Subcutaneous abdominal adipose tissue (tissue), 5 donors: ENCODE measurements around the gene FOXO3.

Source experiments
- H3K27ac ChIP-seq: one replicate; pipeline ENCODE4 v1.7.0; 2013; ENCODE audit warnings: low read depth, mild to moderate bottlenecking, inconsistent platforms, low read length, moderate library complexity
- H3K27me3 ChIP-seq, 5 donors: one replicate each; pipeline ENCODE4 v1.7.0; 2013; ENCODE audit warnings: low read length in 5 of 5, inconsistent platforms in 1 of 5; ENCODE audit not compliant: control insufficient read depth in 5 of 5, insufficient read depth in 4 of 5
- H3K36me3 ChIP-seq, 5 donors: one replicate each; pipeline ENCODE4 v1.7.0; 2013; ENCODE audit warnings: low read length in 5 of 5; ENCODE audit not compliant: control insufficient read depth in 5 of 5, insufficient read depth in 5 of 5
- H3K4me1 ChIP-seq, 5 donors: one replicate each; pipeline ENCODE4 v1.7.0; 2013; ENCODE audit warnings: low read length in 5 of 5, mild to moderate bottlenecking in 3 of 5, moderate library complexity in 1 of 5; ENCODE audit not compliant: control insufficient read depth in 5 of 5, insufficient read depth in 5 of 5
- H3K4me3 ChIP-seq, 5 donors: one replicate each; pipeline ENCODE4 v1.7.0; 2013; ENCODE audit warnings: low read length in 5 of 5, low read depth in 1 of 5
- H3K9ac ChIP-seq, 5 donors: one replicate each; pipeline ENCODE4 v1.7.0; 2013; ENCODE audit warnings: low read length in 5 of 5, mild to moderate bottlenecking in 4 of 5, moderate library complexity in 3 of 5
- H3K9me3 ChIP-seq, 5 donors: one replicate each; pipeline ENCODE4 v1.7.0; 2013; ENCODE audit warnings: low read length in 5 of 5; ENCODE audit not compliant: control insufficient read depth in 5 of 5
- donor health status: healthy.
- donor health status: healthy.
- donor health status: healthy.
- donor health status: healthy.
- donor health status: healthy.

Gene FOXO3

DNA sequence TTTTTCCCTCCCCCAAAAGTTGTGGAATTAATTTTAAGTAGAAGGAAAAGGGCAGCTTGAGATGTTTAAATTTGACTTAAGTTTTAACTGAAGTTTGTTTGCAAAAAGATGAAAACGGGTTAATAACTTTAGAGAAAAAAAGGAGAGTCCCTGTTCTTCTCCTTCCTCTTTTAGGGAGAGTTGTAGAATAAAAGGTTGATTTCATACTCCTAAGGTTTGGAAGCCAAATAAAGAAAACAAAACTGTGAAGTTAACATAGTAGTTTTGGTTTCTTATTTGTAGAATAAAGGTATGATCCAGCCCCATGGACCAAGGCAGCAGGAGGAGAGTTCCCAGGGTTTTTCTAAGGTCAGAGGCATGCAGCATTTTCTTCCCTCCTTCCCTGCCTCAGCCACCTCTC, 33.4 kb downstream of the FOXO3 start:
- H3K27me3 ChIP-seq = no peaks in the 10 kb centered on the region
- no peaks in the 10 kb centered on the region for H3K9me3 ChIP-seq
- H3K4me3 ChIP-seq = no peak overlapping the region
- no peak overlapping the region for H3K9ac ChIP-seq
- H3K4me1 ChIP-seq = peaks cover 21 to 84% (median 77%) of the 10 kb centered on the region in 5 donors
- peak overlapping the region; percentile 10 for H3K27ac ChIP-seq
- H3K36me3 ChIP-seq = no peaks in the 10 kb centered on the region

DNA sequence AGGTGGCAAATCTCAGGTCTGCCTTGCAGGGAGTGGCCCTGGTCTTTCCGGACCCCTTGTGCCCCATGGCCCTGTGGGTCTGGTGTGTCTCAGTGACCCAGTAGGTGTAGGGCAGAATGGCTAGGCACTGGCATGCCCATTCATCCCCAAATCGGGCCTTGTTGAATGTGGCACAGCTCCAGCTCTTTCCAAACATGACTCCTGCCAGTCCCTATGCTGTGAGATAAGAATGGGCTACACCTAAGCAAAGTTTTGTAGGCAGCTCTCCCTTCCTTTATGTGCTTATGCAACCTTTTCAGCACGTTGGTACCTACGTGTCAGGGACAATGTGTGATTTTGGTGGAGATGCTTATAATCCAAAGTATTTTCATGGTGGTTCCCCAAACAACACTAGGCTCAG, 33.9 kb downstream of the FOXO3 start:
- Histone ChIP-seq H3K27ac (no peak overlapping the region), H3K9ac (no peak overlapping the region), H3K9me3 (no peaks in the 10 kb centered on the region), H3K4me1 (peaks cover 18 to 82% (median 72%) of the 10 kb centered on the region in 5 donors), H3K36me3 (no peaks in the 10 kb centered on the region), H3K27me3 (no peaks in the 10 kb centered on the region), H3K4me3 (no peak overlapping the region)

DNA sequence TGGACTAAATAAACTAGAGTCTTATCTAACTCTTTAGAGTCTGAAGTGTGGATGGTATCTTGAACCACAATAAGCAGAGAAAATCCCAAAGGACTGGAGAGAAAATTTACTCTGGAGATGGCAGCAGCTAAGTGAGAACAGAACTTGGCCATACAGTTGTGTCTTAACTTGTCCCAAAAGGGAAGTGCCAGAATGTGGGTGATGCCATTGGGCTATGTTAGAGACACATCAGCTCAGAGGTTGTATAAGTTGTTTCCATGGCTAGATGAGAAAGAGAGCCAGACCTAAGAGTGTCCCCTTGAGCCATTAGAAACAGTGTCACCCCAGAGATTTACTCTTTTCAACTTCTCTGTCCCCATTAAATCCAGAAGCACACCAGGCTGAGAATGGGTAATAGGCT, 36.2 kb downstream of the FOXO3 start:
- H3K4me1 ChIP-seq = peaks cover 6 to 59% (median 49%) of the 10 kb centered on the region in 5 donors
- no peaks in the 10 kb centered on the region for H3K27me3 ChIP-seq
- peak overlapping the region; percentile 67 for H3K27ac ChIP-seq

DNA sequence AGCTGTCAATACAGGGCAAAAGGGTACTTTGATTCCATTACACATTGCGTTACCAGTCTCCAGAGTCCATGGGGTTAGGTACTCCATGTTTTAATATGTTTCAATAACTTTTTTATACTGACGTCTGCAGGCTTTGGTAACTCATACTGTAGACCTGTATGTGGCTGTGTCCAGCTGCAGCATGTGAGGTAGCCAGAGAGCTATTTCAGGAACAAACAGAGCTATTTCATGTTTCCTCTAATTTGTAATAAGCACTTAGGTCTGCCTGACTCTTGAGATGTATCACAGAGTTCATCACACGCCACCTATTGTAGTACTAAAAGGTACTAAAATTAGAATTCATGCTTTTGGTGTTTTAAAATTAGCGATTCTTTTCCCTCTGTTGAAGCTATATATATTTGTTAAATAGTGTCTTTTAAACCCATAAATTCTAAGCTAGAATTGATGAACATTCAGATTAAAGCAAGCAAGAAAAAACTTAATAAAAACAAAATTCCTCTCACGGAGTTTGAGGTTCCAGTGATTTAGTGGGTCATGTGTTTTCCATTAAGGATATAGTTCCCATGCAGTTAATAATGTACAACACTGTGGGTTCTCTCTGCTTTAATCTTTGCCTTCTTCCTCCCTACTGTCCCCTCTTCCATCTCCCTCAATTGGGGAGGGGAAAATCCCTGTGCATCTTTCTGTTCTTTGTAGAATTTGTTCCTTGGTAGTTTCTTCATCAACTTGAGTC, 37.0 kb downstream of the FOXO3 start:
- Histone ChIP-seq H3K4me1 (peaks cover 2 to 51% (median 41%) of the 10 kb centered on the region in 5 donors), H3K9me3 (no peaks in the 10 kb centered on the region), H3K36me3 (no peaks in the 10 kb centered on the region), H3K9ac (no peak overlapping the region), H3K27ac (peak overlapping the region; percentile 67), H3K4me3 (no peak overlapping the region), H3K27me3 (no peaks in the 10 kb centered on the region)

More for the DNA sequence above, 36.2 kb downstream of the FOXO3 start:
- no peak overlapping the region for H3K4me3 ChIP-seq
- H3K9me3 ChIP-seq = no peaks in the 10 kb centered on the region
- H3K9ac ChIP-seq = no peak overlapping the region
- H3K36me3 ChIP-seq = no peaks in the 10 kb centered on the region

DNA sequence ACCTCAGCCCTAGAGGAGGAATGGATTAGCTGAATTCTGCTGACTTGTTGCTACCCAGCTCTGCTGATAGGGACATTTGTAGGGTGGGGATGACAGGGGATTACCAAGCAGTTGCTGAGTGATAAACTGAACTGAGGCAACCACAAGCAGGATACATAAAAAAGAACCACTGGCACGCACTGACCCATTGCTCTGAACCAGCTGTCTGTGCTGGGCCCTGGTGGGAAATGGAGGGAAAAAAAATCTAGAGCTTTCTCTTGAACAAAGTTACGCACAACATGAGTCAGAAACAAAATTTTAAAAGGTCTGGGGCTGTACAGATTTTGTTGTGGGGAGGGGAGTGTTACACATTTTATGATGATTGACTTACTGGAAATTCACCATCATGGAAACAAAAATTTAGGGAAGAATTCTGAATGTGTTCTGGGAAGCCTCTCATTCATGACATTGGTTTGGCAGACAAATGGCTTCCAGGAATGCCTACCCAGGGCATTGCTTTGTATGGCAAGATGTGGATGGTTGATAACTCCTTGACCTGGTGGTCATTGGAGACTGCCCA, 37.7 kb downstream of the FOXO3 start:
- H3K9me3 ChIP-seq = no peaks in the 10 kb centered on the region
- peaks cover 2 to 44% (median 34%) of the 10 kb centered on the region in 5 donors for H3K4me1 ChIP-seq
- no peaks in the 10 kb centered on the region for H3K36me3 ChIP-seq
- no peak overlapping the region for H3K9ac ChIP-seq
- peak overlapping the region; percentile 67 for H3K27ac ChIP-seq
- H3K4me3 ChIP-seq = no peak overlapping the region
- H3K27me3 ChIP-seq = no peaks in the 10 kb centered on the region

DNA sequence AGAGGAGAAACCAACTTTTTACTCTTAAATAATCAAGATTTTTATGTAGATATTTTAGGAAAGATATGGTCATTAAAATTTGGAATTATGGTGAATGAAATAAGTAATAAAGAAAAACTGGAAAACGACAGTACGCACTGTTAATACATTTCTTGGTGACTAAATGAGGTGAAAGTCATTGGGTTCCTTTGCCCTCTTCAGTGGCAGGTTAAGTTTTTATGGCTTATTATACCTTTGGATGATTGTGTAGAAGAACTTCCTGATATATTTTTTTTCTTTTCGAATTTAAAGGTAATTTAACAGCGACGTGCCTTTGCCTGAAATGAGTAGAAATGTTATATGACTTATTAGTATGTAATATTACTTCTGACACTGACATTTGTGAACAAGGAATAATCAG, 43.4 kb downstream of the FOXO3 start:
- Histone ChIP-seq H3K27me3 (no peaks in the 10 kb centered on the region), H3K4me3 (no peak overlapping the region), H3K9ac (no peak overlapping the region), H3K9me3 (no peaks in the 10 kb centered on the region), H3K36me3 (no peaks in the 10 kb centered on the region), H3K27ac (no peak overlapping the region), H3K4me1 (peaks cover 0 to 34% (median 30%) of the 10 kb centered on the region in 5 donors)

DNA sequence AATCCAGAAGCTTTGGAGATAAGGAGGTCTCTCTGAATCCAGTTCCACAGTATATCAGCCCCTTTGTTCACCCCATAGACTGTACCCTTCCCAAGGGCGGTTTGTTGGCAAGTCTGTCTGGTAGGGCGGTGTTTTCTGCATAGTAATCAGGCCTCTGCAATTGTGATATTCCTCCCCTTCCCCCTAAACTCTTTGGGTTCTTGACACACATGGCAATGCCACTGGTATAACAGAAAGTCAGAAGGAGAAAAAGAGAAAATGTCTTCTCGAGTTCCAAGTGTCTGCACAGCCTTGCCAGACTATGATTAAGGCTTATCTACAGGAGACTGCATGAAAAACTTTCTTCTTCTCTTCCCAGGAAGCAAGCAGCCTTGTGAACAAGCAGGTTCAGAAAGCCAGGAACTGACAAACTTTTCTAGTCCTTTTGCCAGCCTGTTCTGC, 45.6 kb downstream of the FOXO3 start:
- no peaks in the 10 kb centered on the region for H3K9me3 ChIP-seq
- H3K9ac ChIP-seq = no peak overlapping the region
- no peak overlapping the region for H3K4me3 ChIP-seq
- H3K36me3 ChIP-seq = no peaks in the 10 kb centered on the region
- H3K27ac ChIP-seq = peak overlapping the region; percentile 20
- no peaks in the 10 kb centered on the region for H3K27me3 ChIP-seq
- H3K4me1 ChIP-seq = peaks cover 2 to 51% (median 50%) of the 10 kb centered on the region in 5 donors

DNA sequence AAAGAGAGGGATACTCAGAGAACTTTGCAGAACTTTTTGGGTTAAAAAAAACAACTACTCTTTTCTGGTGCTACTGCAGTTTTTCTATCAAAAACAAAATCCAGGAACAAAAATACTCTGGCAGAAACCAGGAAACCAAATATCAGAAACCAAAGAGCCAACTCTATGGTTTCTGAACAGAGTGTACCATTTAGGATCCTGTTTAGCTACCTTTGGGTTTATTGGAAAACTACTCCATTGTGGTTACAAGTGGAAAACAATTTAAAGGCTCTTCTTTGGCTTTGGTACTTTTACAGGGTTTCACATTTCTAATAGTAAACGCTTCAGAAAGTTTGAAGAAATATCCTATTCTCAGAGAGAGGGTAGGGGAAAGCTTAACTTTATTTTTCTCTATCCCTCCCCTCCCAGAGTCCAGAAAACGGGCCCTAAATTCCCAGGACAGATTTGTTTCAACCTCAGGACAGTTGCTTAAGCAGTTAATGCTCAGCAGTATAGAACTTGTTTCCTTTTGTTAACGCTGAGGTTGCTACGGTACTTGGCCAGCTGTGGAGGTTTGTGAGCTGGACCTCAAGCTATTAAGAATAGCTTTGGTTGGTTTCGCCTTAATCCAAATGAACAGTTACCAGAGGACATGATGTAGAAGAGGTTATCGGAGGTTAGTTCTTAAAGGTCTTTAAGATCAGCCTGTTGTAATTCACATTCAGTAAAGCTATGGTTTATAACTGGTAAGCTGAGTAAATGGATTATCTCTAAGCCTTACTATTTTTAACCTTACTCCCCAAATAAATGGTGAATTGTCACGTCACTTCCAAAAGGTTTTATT, 47.9 kb downstream of the FOXO3 start:
- Histone ChIP-seq H3K27me3 (no peaks in the 10 kb centered on the region), H3K36me3 (no peaks in the 10 kb centered on the region), H3K9ac (peak overlapping the region in 1 of 5 donors; percentile 26), H3K4me3 (no peak overlapping the region), H3K27ac (no peak overlapping the region), H3K4me1 (peaks cover 2 to 53% (median 50%) of the 10 kb centered on the region in 5 donors), H3K9me3 (peaks cover 0 to 5% (median 0%) of the 10 kb centered on the region in 5 donors)

DNA sequence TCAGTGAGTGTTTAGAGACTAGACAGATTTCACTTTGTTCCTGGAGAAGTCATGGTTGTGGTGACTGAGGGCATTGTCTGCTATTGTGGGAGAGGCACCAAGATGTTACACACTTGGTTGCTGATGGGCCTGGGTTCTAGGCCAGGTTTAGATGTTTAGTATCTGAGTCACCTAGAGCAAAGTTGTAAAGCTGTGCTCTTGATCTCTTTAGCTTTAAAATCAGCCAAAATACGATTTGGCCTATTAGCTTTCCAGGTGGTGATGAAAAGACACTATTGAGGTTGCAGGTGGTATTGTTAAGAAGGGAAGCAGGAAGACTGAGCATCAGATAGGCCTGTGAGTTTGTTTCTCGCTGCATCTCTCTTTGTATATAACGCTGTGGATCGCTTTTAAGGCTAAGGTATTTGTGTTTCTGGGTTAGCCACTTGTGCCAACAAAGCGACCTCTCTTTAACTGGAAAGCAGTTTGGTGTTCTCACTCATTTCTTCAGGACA, 48.6 kb downstream of the FOXO3 start:
- Histone ChIP-seq H3K27me3 (no peaks in the 10 kb centered on the region), H3K9ac (no peak overlapping the region), H3K9me3 (peaks cover 0 to 5% (median 0%) of the 10 kb centered on the region in 5 donors), H3K4me3 (no peak overlapping the region), H3K27ac (no peak overlapping the region), H3K4me1 (peaks cover 2 to 57% (median 50%) of the 10 kb centered on the region in 5 donors), H3K36me3 (no peaks in the 10 kb centered on the region)
